Heart left ventricle (tissue), 13 donors: Measurements from ENCODE around the gene EIF4G1.

Experiments
- CTCF ChIP-seq, 12 donors: fragments of 200-600 bp; sonication (generic) in 4 of 12; IDR thresholded peaks; one replicate each; pipeline versions ENCODE4 v1.5.0 to v1.8.0; 2018 to 2022; ENCODE audit warnings: antibody characterized with exemption in 12 of 12, mild to moderate bottlenecking in 5 of 12
- POLR2A ChIP-seq, 2 donors: fragments of 450-650 bp; IDR thresholded peaks; one replicate each; pipeline ENCODE4 v1.6.1; 2017; ENCODE audit warnings: antibody characterized with exemption in 2 of 2, mild to moderate bottlenecking in 2 of 2, moderate library complexity in 2 of 2
- donor health status: ischemic (EF 13 %, LVEDD 7.1; RV severe dilation, severe dysfunction).
- donor health status: DM: no; HTN: yes; CAD: no.
- donor health status: DM: no; HTN: no; CAD: no.
- donor health status: ischemic (EF 25% LVEDD 6.9; RV normal size, moderate dysfunction).
- donor health status: ischemic (EF 25% LVEDD 5.7; RV mildly dilated, moderate dysfunction).
- donor health status: ischemic (EF 35%, LVEDD 5.7; RV mildly dilated, moderate dysfunction).
- donor health status: nonischemic (EF 11% LVEDD 7.7; RV severe dilation, severe dysfunction).
- donor health status: DM: yes; HTN: yes; CAD: no.
- donor health status: PGD.
- donor health status: ischemic (EF 29% LVEDD 5.4; RV normal size, mild dysfunction).
- donor health status: nonischemic (EF 23%, LVEDD 6.1; RV moderate dilation, normal function).

DNA sequence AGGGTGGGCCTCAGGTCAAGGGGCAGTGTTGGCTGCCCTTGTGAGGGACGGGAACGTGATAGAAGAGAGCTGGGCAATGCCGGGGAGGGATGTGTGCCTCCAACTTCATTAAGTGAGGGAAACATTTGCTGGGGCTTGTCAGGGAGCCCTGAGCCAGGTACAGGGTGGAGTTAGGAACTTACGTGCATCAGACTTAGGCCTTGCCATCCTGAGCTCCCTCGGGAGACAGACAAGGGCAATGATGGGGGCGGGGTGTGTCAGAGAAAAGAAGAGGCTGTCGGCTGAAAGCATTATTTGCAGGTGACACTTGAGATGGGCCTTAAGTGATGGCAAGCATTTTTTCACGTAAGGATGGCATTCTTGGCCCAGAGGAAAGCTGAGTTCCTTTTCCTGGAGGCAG lies 24.6 kb downstream of the EIF4G1 start:
- TF ChIP-seq CTCF (IDR thresholded peaks at IDR 0.05) = no peak
- no peak for TF ChIP-seq POLR2A (IDR thresholded peaks at IDR 0.05)
